Fibroblast of the aortic adventitia (primary cell): Measurements from ENCODE around the gene LHPP. TPM values are rescaled to one million over a fixed set of nuclear protein-coding genes. Genes with fewer than 3 reads are reported as not detected.

Source experiments
- DNase-seq: peaks from one replicate; pipeline ENCODE4 v3.0.0-alpha.2; 2010; ENCODE audit warnings: low read depth
- H3K4me3 ChIP-seq: 2 replicates; pipeline ENCODE4 v1.5.1; 2011; ENCODE audit warnings: low read depth, mild to moderate bottlenecking, control low read depth, low read length, moderate library complexity
- total RNA-seq: library from RNA; depleted of rRNA; stranded (reverse); fragments of >200 nt; gene quantifications from 2 replicates; pipeline ENCODE4 v1.2.3, GENCODE V29; 2012; ENCODE audit warnings: low replicate concordance
- TF ChIP-seq, protein P1 (sequence below): IDR thresholded peaks from 2 replicates; pipeline ENCODE4 v1.5.1; 2011; ENCODE audit warnings: mild to moderate bottlenecking, low read length, control low read depth, inconsistent platforms; ENCODE audit not compliant: insufficient read depth

LHPP gene
- total RNA-seq, 1 donor, result 12.5 TPM

- H3K4me3 ChIP-seq, result no peak overlapping the region
- DNase-seq, result no peak
- TF ChIP-seq, protein P1, sequence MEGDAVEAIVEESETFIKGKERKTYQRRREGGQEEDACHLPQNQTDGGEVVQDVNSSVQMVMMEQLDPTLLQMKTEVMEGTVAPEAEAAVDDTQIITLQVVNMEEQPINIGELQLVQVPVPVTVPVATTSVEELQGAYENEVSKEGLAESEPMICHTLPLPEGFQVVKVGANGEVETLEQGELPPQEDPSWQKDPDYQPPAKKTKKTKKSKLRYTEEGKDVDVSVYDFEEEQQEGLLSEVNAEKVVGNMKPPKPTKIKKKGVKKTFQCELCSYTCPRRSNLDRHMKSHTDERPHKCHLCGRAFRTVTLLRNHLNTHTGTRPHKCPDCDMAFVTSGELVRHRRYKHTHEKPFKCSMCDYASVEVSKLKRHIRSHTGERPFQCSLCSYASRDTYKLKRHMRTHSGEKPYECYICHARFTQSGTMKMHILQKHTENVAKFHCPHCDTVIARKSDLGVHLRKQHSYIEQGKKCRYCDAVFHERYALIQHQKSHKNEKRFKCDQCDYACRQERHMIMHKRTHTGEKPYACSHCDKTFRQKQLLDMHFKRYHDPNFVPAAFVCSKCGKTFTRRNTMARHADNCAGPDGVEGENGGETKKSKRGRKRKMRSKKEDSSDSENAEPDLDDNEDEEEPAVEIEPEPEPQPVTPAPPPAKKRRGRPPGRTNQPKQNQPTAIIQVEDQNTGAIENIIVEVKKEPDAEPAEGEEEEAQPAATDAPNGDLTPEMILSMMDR, result no peak
These were observed 131.9 kb downstream of the LHPP start for GRCh38 chr10:124593431-124593985.

DNA sequence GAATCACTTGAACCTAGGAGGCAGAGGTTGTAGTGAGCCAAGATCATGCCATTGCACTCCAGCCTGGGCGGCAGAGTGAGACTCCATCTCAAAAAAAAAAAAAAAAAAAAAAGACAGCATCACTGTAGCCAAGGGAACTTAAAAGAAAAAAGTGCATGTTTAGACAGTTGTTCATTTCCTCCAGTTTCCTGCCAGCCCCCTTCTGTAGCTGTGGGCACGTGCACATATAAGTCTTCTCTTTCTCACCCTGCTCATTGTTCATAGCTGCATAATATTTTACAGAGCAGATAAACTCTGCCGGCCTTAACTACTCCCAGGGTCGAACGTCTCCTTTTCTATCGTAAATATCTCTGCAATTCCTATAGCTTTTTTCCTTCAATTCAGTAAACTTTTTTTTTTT, 132.6 kb downstream of the LHPP start:
- peak; percentile 13 for DNase-seq
- TF ChIP-seq, protein P1, result no peak
- no peak overlapping the region for H3K4me3 ChIP-seq

GRCh38 chr10:124595143-124595883, 133.7 kb downstream of the LHPP start:
- H3K4me3 ChIP-seq, result no peak overlapping the region
- TF ChIP-seq, protein P1, result no peak
- no peak for DNase-seq

DNA sequence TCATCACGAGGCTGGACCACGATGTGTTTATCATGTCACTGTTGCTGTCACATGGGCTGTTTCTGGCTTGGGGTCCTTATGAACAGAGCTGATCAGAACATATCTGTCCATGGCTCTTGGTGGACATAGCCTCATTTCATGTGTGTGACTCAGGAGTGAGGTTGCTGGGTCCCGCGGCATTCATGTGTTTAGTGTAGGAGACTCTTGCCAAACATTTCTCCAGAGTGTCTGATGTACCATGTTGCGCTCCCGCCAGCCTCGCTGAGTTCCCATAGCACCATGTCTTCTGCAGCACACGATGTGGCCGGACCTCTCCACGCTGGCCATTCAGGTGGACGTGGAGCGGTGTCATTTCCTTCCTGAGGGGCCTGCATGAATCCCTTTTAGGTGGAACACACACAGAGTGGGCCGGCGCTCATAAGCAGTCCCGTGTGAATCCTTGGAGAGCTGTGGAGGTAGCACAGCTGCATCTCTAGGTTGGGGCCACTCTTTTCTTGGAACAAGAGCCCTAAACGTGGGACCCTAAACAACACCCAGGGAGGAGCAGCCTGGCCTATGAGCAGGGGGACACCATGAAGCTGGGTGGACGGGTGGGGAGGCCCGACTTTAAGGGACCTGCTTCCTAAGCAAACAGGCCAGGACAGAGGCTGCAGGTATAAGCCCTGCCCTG, 134.6 kb downstream of the LHPP start:
- no peak for DNase-seq
- no peak overlapping the region for H3K4me3 ChIP-seq
- TF ChIP-seq, protein P1, result no peak

- TF ChIP-seq, protein P1, result no peak
- no peak overlapping the region for H3K4me3 ChIP-seq
- DNase-seq, result no peak
These were observed 135.6 kb downstream of the LHPP start for GRCh38 chr10:124596962-124597845.

- H3K4me3 ChIP-seq, result no peak overlapping the region
- TF ChIP-seq, protein P1, result no peak
- DNase-seq, result no peak
These were observed 136.2 kb downstream of the LHPP start for GRCh38 chr10:124597846-124598165.
